Endothelial cell (in vitro differentiated cells): ENCODE results near the gene ACTL6B. TPM values are rescaled to one million over a fixed set of nuclear protein-coding genes. Genes with fewer than 3 reads are reported as not detected.

ENCODE experiments used
- DNase-seq: peaks from one replicate; pipeline ENCODE4 v3.0.0; 2021; ENCODE audit warnings: low spot score
- H3K27ac Mint-ChIP-seq: one replicate; pipeline ENCODE4 v1.8.0; 2021; ENCODE audit warnings: mixed read lengths, inconsistent platforms; ENCODE audit not compliant: unreplicated experiment
- H3K27me3 Mint-ChIP-seq: one replicate; pipeline ENCODE4 v1.8.0; 2021; ENCODE audit warnings: mild to moderate bottlenecking, moderate library complexity, mixed read lengths, inconsistent platforms; ENCODE audit not compliant: unreplicated experiment
- H3K36me3 Mint-ChIP-seq: one replicate; pipeline ENCODE4 v1.8.0; 2021; ENCODE audit warnings: mild to moderate bottlenecking, low read depth, mixed read lengths, inconsistent platforms; ENCODE audit not compliant: unreplicated experiment
- H3K4me1 Mint-ChIP-seq: one replicate; pipeline ENCODE4 v1.8.0; 2021; ENCODE audit warnings: mild to moderate bottlenecking, mixed read lengths, inconsistent platforms; ENCODE audit not compliant: unreplicated experiment
- H3K4me3 Mint-ChIP-seq: one replicate; pipeline ENCODE4 v1.8.0; 2021; ENCODE audit warnings: mild to moderate bottlenecking, mixed read lengths, inconsistent platforms; ENCODE audit not compliant: unreplicated experiment
- H3K9me3 Mint-ChIP-seq: one replicate; pipeline ENCODE4 v1.8.0; 2021; ENCODE audit warnings: mixed read lengths, inconsistent platforms; ENCODE audit not compliant: unreplicated experiment
- total RNA-seq: library from RNA; stranded (reverse); fragmentation: NEBNext Ultra II Directional; extraction: Animal tissue kit (Norgen Biotek cat#: 25700); gene quantifications from one replicate; pipeline ENCODE4 v1.2.1, GENCODE V29; 2021; ENCODE audit not compliant: unreplicated experiment
- TF ChIP-seq, protein P1 (sequence below): fragments of 200-600 bp; sonication (generic); IDR thresholded peaks from one replicate; pipeline ENCODE4 v1.5.0; 2021; ENCODE audit warnings: antibody characterized with exemption; ENCODE audit not compliant: unreplicated experiment

ACTL6B gene
- total RNA-seq, 1 donor from 2014 or later, result not detected

DNA sequence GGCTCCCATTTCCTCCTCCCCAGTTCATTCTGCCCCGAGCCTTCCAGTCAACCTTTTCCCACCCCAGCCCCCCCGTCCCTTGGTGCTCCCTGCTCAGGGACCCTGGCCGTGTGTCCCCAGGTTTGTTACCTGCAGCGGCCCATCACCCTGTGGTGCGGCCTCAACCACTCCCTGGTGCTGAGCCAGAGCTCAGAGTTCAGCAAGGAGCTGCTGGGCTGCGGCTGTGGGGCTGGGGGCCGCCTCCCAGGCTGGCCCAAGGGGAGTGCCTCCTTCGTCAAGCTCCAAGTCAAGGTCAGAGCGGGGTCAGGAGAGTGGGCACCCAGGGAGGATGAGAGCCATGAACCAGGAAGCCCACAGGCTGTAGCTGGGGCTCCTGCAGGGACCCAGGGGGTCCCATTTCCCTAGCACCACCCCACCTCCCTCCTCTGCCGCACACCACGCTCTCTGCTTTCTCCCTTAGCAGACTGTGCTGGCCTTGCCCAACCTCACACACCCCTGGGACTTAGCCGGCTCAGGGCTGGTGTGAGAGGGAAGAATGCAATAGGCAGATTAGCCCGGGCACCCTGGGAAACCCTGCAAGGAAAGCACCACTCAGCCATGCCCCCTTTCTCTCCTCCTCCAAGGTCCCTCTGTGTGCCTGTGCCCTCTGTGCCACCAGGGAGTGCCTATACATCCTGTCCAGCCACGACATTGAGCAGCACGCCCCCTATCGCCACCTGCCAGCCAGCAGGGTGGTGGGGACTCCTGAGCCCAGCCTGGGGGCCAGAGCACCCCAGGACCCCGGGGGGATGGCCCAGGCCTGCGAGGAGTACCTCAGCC is 56.1 kb downstream of the ACTL6B start:
- H3K27me3 Mint-ChIP-seq, result peaks cover 4% of the 10 kb centered on the region

GRCh38 chr7:100598425-100598824 is 57.8 kb downstream of the ACTL6B start:
- DNase-seq, result no peak
- no peak overlapping the region for H3K27ac Mint-ChIP-seq
- H3K4me1 Mint-ChIP-seq, result peaks cover 2% of the 10 kb centered on the region

More for the DNA sequence above, 56.1 kb downstream of the ACTL6B start:
- no peaks in the 10 kb centered on the region for H3K9me3 Mint-ChIP-seq
- no peaks in the 10 kb centered on the region for H3K36me3 Mint-ChIP-seq
- no peak overlapping the region for H3K27ac Mint-ChIP-seq
- peaks cover 2% of the 10 kb centered on the region for H3K4me1 Mint-ChIP-seq
- H3K4me3 Mint-ChIP-seq, result no peak overlapping the region
- TF ChIP-seq, protein P1, sequence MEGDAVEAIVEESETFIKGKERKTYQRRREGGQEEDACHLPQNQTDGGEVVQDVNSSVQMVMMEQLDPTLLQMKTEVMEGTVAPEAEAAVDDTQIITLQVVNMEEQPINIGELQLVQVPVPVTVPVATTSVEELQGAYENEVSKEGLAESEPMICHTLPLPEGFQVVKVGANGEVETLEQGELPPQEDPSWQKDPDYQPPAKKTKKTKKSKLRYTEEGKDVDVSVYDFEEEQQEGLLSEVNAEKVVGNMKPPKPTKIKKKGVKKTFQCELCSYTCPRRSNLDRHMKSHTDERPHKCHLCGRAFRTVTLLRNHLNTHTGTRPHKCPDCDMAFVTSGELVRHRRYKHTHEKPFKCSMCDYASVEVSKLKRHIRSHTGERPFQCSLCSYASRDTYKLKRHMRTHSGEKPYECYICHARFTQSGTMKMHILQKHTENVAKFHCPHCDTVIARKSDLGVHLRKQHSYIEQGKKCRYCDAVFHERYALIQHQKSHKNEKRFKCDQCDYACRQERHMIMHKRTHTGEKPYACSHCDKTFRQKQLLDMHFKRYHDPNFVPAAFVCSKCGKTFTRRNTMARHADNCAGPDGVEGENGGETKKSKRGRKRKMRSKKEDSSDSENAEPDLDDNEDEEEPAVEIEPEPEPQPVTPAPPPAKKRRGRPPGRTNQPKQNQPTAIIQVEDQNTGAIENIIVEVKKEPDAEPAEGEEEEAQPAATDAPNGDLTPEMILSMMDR, result no peak
- DNase-seq, result no peak

GRCh38 chr7:100595188-100595587 is 61.1 kb downstream of the ACTL6B start:
- peaks cover 4% of the 10 kb centered on the region for H3K4me1 Mint-ChIP-seq
- TF ChIP-seq, protein P1, result no peak
- H3K27me3 Mint-ChIP-seq, result peaks cover 6% of the 10 kb centered on the region
- H3K4me3 Mint-ChIP-seq, result no peak overlapping the region
- H3K36me3 Mint-ChIP-seq, result no peaks in the 10 kb centered on the region
- no peak overlapping the region for H3K27ac Mint-ChIP-seq
- no peak for DNase-seq
- H3K9me3 Mint-ChIP-seq, result no peaks in the 10 kb centered on the region

More at GRCh38 chr7:100598425-100598824, 57.8 kb downstream of the ACTL6B start:
- TF ChIP-seq, protein P1, result no peak
- Mint-ChIP-seq H3K4me3 (no peak overlapping the region), H3K27me3 (peaks cover 4% of the 10 kb centered on the region), H3K36me3 (no peaks in the 10 kb centered on the region), H3K9me3 (no peaks in the 10 kb centered on the region)

Other genes starting within 250 kb of the ACTL6B start
- gene ZCWPW1, start 227.7 kb downstream of the ACTL6B start, total RNA-seq, result 2.2 TPM
- gene MEPCE, start 226.6 kb downstream of the ACTL6B start, total RNA-seq, result 30.5 TPM
- 27.3 TPM for gene PPP1R35, start 220.0 kb downstream of the ACTL6B start, total RNA-seq
- gene SPACDR, start 192.2 kb downstream of the ACTL6B start, total RNA-seq, result 4.3 TPM
- gene TSC22D4, start 177.2 kb downstream of the ACTL6B start, total RNA-seq, result 94.3 TPM
- 2.2 TPM for gene NYAP1, start 172.5 kb downstream of the ACTL6B start, total RNA-seq
- 48.6 TPM for gene AGFG2, start 117.2 kb downstream of the ACTL6B start, total RNA-seq
- 2.6 TPM for gene SAP25, start 82.5 kb downstream of the ACTL6B start, total RNA-seq
- 89.7 TPM for gene LRCH4, start 70.3 kb downstream of the ACTL6B start, total RNA-seq
- 1.3 TPM for gene FBXO24, start 70.1 kb downstream of the ACTL6B start, total RNA-seq
- 4.4 TPM for gene PCOLCE, start 54.1 kb downstream of the ACTL6B start, total RNA-seq
- gene MOSPD3, start 43.9 kb downstream of the ACTL6B start, total RNA-seq, result 31.7 TPM
- gene TFR2, start 14.9 kb downstream of the ACTL6B start, total RNA-seq, result 1.0 TPM
- 336 TPM for gene GNB2, start 17.3 kb upstream of the ACTL6B start, total RNA-seq
- gene GIGYF1, start 37.8 kb upstream of the ACTL6B start, total RNA-seq, result 70.6 TPM
- gene POP7, start 49.7 kb upstream of the ACTL6B start, total RNA-seq, result 30.6 TPM
- gene EPO, start 64.0 kb upstream of the ACTL6B start, total RNA-seq, result 0.33 TPM
- gene ZAN, start 77.1 kb upstream of the ACTL6B start, total RNA-seq, result 0.05 TPM
- gene EPHB4, start 171.1 kb upstream of the ACTL6B start, total RNA-seq, result 288 TPM
- 60.5 TPM for gene SLC12A9, start 196.3 kb upstream of the ACTL6B start, total RNA-seq
- gene TRIP6, start 210.9 kb upstream of the ACTL6B start, total RNA-seq, result 93.8 TPM
- gene SRRT, start 218.7 kb upstream of the ACTL6B start, total RNA-seq, result 173 TPM
- gene UFSP1, start 233.3 kb upstream of the ACTL6B start, total RNA-seq, result 2.4 TPM
- 3.0 TPM for gene ACHE, start 239.4 kb upstream of the ACTL6B start, total RNA-seq